H9 (cell line): Measurements from ENCODE around the gene BSPRY. TPM values are rescaled to one million over a fixed set of nuclear protein-coding genes. Genes with fewer than 3 reads are reported as not detected.

Source experiments
- DNase-seq: peaks from one replicate; pipeline ENCODE4 v3.0.0-alpha.2; 2017
- H2AFZ ChIP-seq: one replicate; pipeline ENCODE4 v1.6.1; 2013; ENCODE audit warnings: mild to moderate bottlenecking, low read length, control low read depth, moderate library complexity
- H2AK5ac ChIP-seq: 2 replicates; pipeline ENCODE4 v1.6.1; 2013; ENCODE audit warnings: low read length, control low read depth, mixed read lengths; ENCODE audit not compliant: insufficient read length
- H2BK120ac ChIP-seq: one replicate; pipeline ENCODE4 v1.6.1; 2013; ENCODE audit warnings: low read depth, mild to moderate bottlenecking, low read length, control low read depth, inconsistent platforms; ENCODE audit not compliant: poor library complexity, severe bottlenecking
- H2BK12ac ChIP-seq: 2 replicates; pipeline ENCODE4 v1.6.1; 2013; ENCODE audit warnings: low read length, control low read depth, mixed read lengths, low read depth; ENCODE audit not compliant: insufficient read length
- H2BK15ac ChIP-seq: 2 replicates; pipeline ENCODE4 v1.6.1; 2013; ENCODE audit warnings: low read depth, low read length, control low read depth
- H2BK20ac ChIP-seq: one replicate; pipeline ENCODE4 v1.6.1; 2013; ENCODE audit warnings: low read depth, mild to moderate bottlenecking, low read length, control low read depth, inconsistent platforms; ENCODE audit not compliant: poor library complexity, severe bottlenecking
- H2BK5ac ChIP-seq: 2 replicates; pipeline ENCODE4 v1.6.1; 2013; ENCODE audit warnings: low read length, control low read depth, mixed read lengths; ENCODE audit not compliant: insufficient read length
- H3K14ac ChIP-seq: 2 replicates; pipeline ENCODE4 v1.6.1; 2013; ENCODE audit warnings: low read length, control low read depth; ENCODE audit not compliant: insufficient read depth
- H3K18ac ChIP-seq: 2 replicates; pipeline ENCODE4 v1.6.1; 2013; ENCODE audit warnings: low read depth, mild to moderate bottlenecking, mixed read lengths, low read length, control low read depth; ENCODE audit not compliant: insufficient read length
- H3K23ac ChIP-seq: 2 replicates; pipeline ENCODE4 v1.6.1; 2013; ENCODE audit warnings: low read length, control low read depth, mixed read lengths, low read depth; ENCODE audit not compliant: insufficient read length
- H3K23me2 ChIP-seq: 2 replicates; pipeline ENCODE4 v1.6.1; 2013; ENCODE audit warnings: low read depth, mild to moderate bottlenecking, mixed read lengths, low read length, control low read depth; ENCODE audit not compliant: insufficient read length, poor library complexity, severe bottlenecking
- H3K27ac ChIP-seq: 2 replicates; pipeline ENCODE4 v1.5.1; 2013; ENCODE audit warnings: low read length, control low read depth, mixed read lengths, low read depth; ENCODE audit not compliant: insufficient read length
- H3K27me3 ChIP-seq: 2 replicates; pipeline ENCODE4 v1.6.1; 2013; ENCODE audit warnings: low read length, control low read depth, inconsistent platforms; ENCODE audit not compliant: insufficient read depth
- H3K4ac ChIP-seq: 2 replicates; pipeline ENCODE4 v1.6.1; 2013; ENCODE audit warnings: low read depth, mild to moderate bottlenecking, control low read depth, inconsistent platforms, low read length, moderate library complexity
- H3K4me1 ChIP-seq: 2 replicates; pipeline ENCODE4 v1.6.1; 2013; ENCODE audit warnings: low read length, control low read depth, inconsistent platforms; ENCODE audit not compliant: insufficient read depth
- H3K4me2 ChIP-seq: 2 replicates; pipeline ENCODE4 v1.6.1; 2013; ENCODE audit warnings: low read length, control low read depth, mixed read lengths; ENCODE audit not compliant: insufficient read length, insufficient read depth
- H3K56ac ChIP-seq: 2 replicates; pipeline ENCODE4 v1.6.1; 2013; ENCODE audit warnings: low read depth, mild to moderate bottlenecking, mixed read lengths, low read length, control low read depth; ENCODE audit not compliant: insufficient read length
- H3K79me1 ChIP-seq: 2 replicates; pipeline ENCODE4 v1.6.1; 2013; ENCODE audit warnings: low read depth, mild to moderate bottlenecking, moderate library complexity, low read length, control low read depth, inconsistent platforms; ENCODE audit not compliant: insufficient read depth, poor library complexity, severe bottlenecking
- H3K79me2 ChIP-seq: 2 replicates; pipeline ENCODE4 v1.6.1; 2013; ENCODE audit warnings: low read length, control low read depth, inconsistent platforms; ENCODE audit not compliant: insufficient read depth
- H3K9ac ChIP-seq: 2 replicates; pipeline ENCODE4 v1.6.1; 2013; ENCODE audit warnings: low read length, control low read depth, mixed read lengths; ENCODE audit not compliant: insufficient read length; ENCODE audit errors: extremely low read depth
- H3K9me3 ChIP-seq: one replicate; pipeline ENCODE4 v1.6.1; 2013; ENCODE audit warnings: low read depth, low read length, inconsistent platforms; ENCODE audit not compliant: control insufficient read depth
- H3T11ph ChIP-seq: one replicate; pipeline ENCODE4 v1.6.1; 2013; ENCODE audit warnings: mild to moderate bottlenecking, low read length, control low read depth, inconsistent platforms
- H4K20me1 ChIP-seq: one replicate; pipeline ENCODE4 v1.6.1; 2013; ENCODE audit not compliant: control insufficient read depth, insufficient read length, insufficient read depth
- H4K5ac ChIP-seq: 2 replicates; pipeline ENCODE4 v1.6.1; 2013; ENCODE audit warnings: low read depth, mild to moderate bottlenecking, mixed read lengths, low read length, control low read depth; ENCODE audit not compliant: insufficient read length
- H4K8ac ChIP-seq: replicated peaks from 2 replicates; pipeline ENCODE4 v1.6.1; 2013; ENCODE audit warnings: low read length, control low read depth, mixed read lengths, low read depth; ENCODE audit not compliant: insufficient read length
- H4K91ac ChIP-seq: 2 replicates; pipeline ENCODE4 v1.6.1; 2013; ENCODE audit warnings: low read depth, mild to moderate bottlenecking, moderate library complexity, mixed read lengths, low read length, control low read depth; ENCODE audit not compliant: insufficient read length
- H3K27ac Mint-ChIP-seq, 3 experiments: 2 replicates in 2 of 3; 3 replicates in 1 of 3; pipeline ENCODE4 v1.8.0; 2020 to 2021; ENCODE audit warnings: mixed read lengths in 3 of 3, mild to moderate bottlenecking in 1 of 3, moderate library complexity in 1 of 3
- H3K27me3 Mint-ChIP-seq: 2 replicates; pipeline ENCODE4 v1.8.0; 2021; ENCODE audit warnings: low read depth, mild to moderate bottlenecking, moderate library complexity, mixed read lengths
- H3K36me3 Mint-ChIP-seq, 3 experiments: 2 replicates in 2 of 3; 3 replicates in 1 of 3; pipeline ENCODE4 v1.8.0; 2020 to 2021; ENCODE audit warnings: low read depth in 3 of 3, mixed read lengths in 3 of 3; ENCODE audit not compliant: insufficient read depth in 1 of 3
- H3K4me1 Mint-ChIP-seq, 2 experiments: 2 replicates each; pipeline ENCODE4 v1.8.0; 2020; ENCODE audit warnings: mixed read lengths in 2 of 2
- H3K4me3 Mint-ChIP-seq, 2 experiments: 2 replicates in 1 of 2; 3 replicates in 1 of 2; pipeline ENCODE4 v1.8.0; 2020 to 2021; ENCODE audit warnings: mild to moderate bottlenecking in 2 of 2, mixed read lengths in 2 of 2, moderate library complexity in 1 of 2
- H3K9me3 Mint-ChIP-seq, 2 experiments: 2 replicates in 1 of 2; 3 replicates in 1 of 2; pipeline ENCODE4 v1.8.0; 2020; ENCODE audit warnings: mild to moderate bottlenecking in 2 of 2, mixed read lengths in 2 of 2, moderate library complexity in 1 of 2
- WGBS: extraction: QIAGEN DNeasy Blood & Tissue Kit; methylation state at CpG from one replicate; pipeline ENCODE4 v1.1.7; 2013; ENCODE audit warnings: missing lambda C conversion rate, low lambda C conversion rate, mixed read lengths; ENCODE audit not compliant: insufficient read length; ENCODE audit errors: extremely low coverage; 5-methylcytosine and 5-hydroxymethylcytosine counted together
- total RNA-seq: library from RNA; stranded (reverse); gene quantifications from 2 replicates; pipeline ENCODE4 v1.2.1, GENCODE V29; 2021
- TF ChIP-seq, protein P1 (sequence below): fragments of 200-600 bp; sonication (generic); conservative IDR thresholded peaks from 3 replicates; pipeline ENCODE4 v1.8.0; 2021; ENCODE audit warnings: antibody characterized with exemption, mild to moderate bottlenecking

The BSPRY gene
- total RNA-seq, 1 experiment from 2014 or later: 4.5 TPM

DNA sequence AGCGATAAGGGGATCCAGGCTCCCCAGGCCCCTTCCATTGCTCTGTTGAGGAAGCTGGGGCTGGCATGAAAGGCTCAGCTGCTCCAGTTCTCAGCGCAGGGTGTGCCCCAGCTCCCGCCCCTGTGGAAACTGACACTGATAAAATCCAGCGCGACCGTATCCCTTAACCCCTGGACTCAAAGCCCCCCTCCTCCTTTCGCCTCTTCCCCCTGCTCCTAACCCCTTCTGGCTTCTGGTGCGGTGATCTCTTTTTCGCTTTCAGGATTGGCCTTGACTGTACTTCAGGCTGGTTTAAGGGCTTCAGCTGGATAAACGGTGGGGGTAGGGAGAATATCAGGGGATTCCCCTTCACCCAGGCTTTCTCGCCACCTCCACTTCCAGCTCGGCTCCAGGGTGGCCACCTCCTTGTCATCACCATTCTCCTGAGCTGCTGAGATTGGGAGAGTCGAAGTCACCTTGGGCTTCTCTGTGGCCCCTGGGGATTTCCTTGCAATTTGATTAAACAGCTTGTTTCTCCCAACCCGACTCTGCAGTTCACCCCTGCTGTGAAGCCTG lies 843 bp downstream of the BSPRY start:
- peak overlapping the region; percentile 7 for H3K9ac ChIP-seq
- H3K9me3 ChIP-seq: no peaks in the 10 kb centered on the region
- no peaks in the 10 kb centered on the region for H3K27me3 ChIP-seq
- H4K5ac ChIP-seq: no peak overlapping the region
- H3K56ac ChIP-seq: no peak overlapping the region
- H3K27ac Mint-ChIP-seq: no peak overlapping the region
- no peak overlapping the region for H3T11ph ChIP-seq
- no peak overlapping the region for H2BK20ac ChIP-seq
- peaks cover 20 to 21% of the 10 kb centered on the region in 2 experiments for H3K4me1 Mint-ChIP-seq
- no peaks in the 10 kb centered on the region for H4K20me1 ChIP-seq
- no peak overlapping the region for H4K8ac ChIP-seq
- peaks cover 2% of the 10 kb centered on the region; the same call in 1 of the 2 replicates for H3K4me1 ChIP-seq
- H3K79me2 ChIP-seq: no peaks in the 10 kb centered on the region
- H3K4ac ChIP-seq: no peak overlapping the region
- H4K91ac ChIP-seq: no peak overlapping the region
- no peak overlapping the region for H3K23ac ChIP-seq
- no peak overlapping the region for H2BK5ac ChIP-seq
- H3K4me3 Mint-ChIP-seq: peak overlapping the region; percentile 77 to 89
- peaks cover 9% of the 10 kb centered on the region for H3K23me2 ChIP-seq
- H3K27me3 Mint-ChIP-seq: peaks cover 45% of the 10 kb centered on the region
- no peak overlapping the region for H2BK12ac ChIP-seq
- H3K27ac ChIP-seq: no peak overlapping the region
- H3K79me1 ChIP-seq: no peaks in the 10 kb centered on the region
- no peak overlapping the region for H2AK5ac ChIP-seq
- no peak overlapping the region for H3K14ac ChIP-seq
- peak overlapping the region; percentile 73 for H3K4me2 ChIP-seq
- no peaks in the 10 kb centered on the region; a peak in 1 of 7 replicates for H3K36me3 Mint-ChIP-seq
- H3K18ac ChIP-seq: no peak overlapping the region
- no peaks in the 10 kb centered on the region for H3K9me3 Mint-ChIP-seq
- H2BK15ac ChIP-seq: no peak overlapping the region
- no peak for DNase-seq
- TF ChIP-seq, protein P1, sequence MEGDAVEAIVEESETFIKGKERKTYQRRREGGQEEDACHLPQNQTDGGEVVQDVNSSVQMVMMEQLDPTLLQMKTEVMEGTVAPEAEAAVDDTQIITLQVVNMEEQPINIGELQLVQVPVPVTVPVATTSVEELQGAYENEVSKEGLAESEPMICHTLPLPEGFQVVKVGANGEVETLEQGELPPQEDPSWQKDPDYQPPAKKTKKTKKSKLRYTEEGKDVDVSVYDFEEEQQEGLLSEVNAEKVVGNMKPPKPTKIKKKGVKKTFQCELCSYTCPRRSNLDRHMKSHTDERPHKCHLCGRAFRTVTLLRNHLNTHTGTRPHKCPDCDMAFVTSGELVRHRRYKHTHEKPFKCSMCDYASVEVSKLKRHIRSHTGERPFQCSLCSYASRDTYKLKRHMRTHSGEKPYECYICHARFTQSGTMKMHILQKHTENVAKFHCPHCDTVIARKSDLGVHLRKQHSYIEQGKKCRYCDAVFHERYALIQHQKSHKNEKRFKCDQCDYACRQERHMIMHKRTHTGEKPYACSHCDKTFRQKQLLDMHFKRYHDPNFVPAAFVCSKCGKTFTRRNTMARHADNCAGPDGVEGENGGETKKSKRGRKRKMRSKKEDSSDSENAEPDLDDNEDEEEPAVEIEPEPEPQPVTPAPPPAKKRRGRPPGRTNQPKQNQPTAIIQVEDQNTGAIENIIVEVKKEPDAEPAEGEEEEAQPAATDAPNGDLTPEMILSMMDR: no peak
- H2BK120ac ChIP-seq: no peak overlapping the region
- no peak overlapping the region for H2AFZ ChIP-seq
- WGBS: no CpG with 5 or more reads among the region's 14 CpGs
